Transverse colon (tissue), 4 donors: ENCODE data around the gene EXD2.

Experiments used
- EP300 ChIP-seq: sonication (generic); formaldehyde crosslinking; IDR thresholded peaks from one replicate; pipeline ENCODE4 v1.6.1; 2017; ENCODE audit warnings: antibody characterized with exemption, low read depth
- POLR2A ChIP-seq: fragments of 450-650 bp; IDR thresholded peaks from one replicate; pipeline ENCODE4 v1.6.1; 2016; ENCODE audit warnings: antibody characterized with exemption, mild to moderate bottlenecking, moderate library complexity
- POLR2AphosphoS5 ChIP-seq, 3 donors: sonication (generic); formaldehyde crosslinking; IDR thresholded peaks; one replicate each; pipeline ENCODE4 v1.6.1; 2016; ENCODE audit warnings: antibody characterized with exemption in 3 of 3
- TF ChIP-seq, protein P1 (sequence below), 5 experiments: fragments of 200-600 bp in 3 of 5; fragments of 450-650 bp in 2 of 5; sonication (generic) in 3 of 5; IDR thresholded peaks; 1 replicate in 2 of 5; 2 replicates in 3 of 5; pipeline ENCODE4 v1.5.1; 2016 to 2017; ENCODE audit warnings: antibody characterized with exemption in 5 of 5, inconsistent platforms in 3 of 5, mild to moderate bottlenecking in 2 of 5, moderate library complexity in 1 of 5

DNA sequence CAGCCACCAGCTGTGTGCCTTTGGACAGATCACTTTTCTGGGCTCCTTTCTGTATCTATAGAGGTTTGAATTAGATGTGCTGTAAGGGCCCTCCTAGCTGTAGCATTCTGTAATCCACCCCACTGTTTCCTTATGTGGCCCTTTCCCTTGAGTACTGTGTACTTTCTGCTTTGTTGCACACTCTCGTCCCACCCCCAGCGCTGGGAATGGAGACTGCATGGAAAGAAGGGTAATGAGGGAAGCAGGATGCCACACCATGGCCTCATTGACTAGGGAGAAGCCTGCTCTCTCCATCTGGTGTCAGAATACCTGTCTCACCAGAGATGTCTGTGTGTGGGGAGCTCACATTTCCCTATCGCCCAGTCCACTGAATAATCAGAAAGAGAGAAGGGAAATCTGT lies 55.0 kb downstream of the EXD2 start:
- TF ChIP-seq, protein P1, sequence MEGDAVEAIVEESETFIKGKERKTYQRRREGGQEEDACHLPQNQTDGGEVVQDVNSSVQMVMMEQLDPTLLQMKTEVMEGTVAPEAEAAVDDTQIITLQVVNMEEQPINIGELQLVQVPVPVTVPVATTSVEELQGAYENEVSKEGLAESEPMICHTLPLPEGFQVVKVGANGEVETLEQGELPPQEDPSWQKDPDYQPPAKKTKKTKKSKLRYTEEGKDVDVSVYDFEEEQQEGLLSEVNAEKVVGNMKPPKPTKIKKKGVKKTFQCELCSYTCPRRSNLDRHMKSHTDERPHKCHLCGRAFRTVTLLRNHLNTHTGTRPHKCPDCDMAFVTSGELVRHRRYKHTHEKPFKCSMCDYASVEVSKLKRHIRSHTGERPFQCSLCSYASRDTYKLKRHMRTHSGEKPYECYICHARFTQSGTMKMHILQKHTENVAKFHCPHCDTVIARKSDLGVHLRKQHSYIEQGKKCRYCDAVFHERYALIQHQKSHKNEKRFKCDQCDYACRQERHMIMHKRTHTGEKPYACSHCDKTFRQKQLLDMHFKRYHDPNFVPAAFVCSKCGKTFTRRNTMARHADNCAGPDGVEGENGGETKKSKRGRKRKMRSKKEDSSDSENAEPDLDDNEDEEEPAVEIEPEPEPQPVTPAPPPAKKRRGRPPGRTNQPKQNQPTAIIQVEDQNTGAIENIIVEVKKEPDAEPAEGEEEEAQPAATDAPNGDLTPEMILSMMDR (IDR thresholded peaks at IDR 0.05): no peak
- TF ChIP-seq EP300: no peak
- TF ChIP-seq POLR2AphosphoS5 (IDR thresholded peaks at IDR 0.05): no peak
- no peak for TF ChIP-seq POLR2A
